Fibroblast of upper back skin (primary cell): ENCODE results near the gene ROR1.
"Not testable (repeated sequence)": the region's sequence is repeated elsewhere in the genome, so short reads cannot be mapped to it uniquely, and the experiment has no call there.

Experiments
- DNase-seq: peaks from one replicate; pipeline ENCODE4 v3.0.0-alpha.2; 2013

ROR1 gene

GRCh38 chr1:64072089-64072793 is 298.4 kb downstream of the ROR1 start:
- DNase-seq: no peak

- DNase-seq: no peak
Observed at GRCh38 chr1:64073705-64074104, 299.9 kb downstream of the ROR1 start.

- DNase-seq: no peak
Observed at GRCh38 chr1:64074767-64075166, 300.9 kb downstream of the ROR1 start.

DNA sequence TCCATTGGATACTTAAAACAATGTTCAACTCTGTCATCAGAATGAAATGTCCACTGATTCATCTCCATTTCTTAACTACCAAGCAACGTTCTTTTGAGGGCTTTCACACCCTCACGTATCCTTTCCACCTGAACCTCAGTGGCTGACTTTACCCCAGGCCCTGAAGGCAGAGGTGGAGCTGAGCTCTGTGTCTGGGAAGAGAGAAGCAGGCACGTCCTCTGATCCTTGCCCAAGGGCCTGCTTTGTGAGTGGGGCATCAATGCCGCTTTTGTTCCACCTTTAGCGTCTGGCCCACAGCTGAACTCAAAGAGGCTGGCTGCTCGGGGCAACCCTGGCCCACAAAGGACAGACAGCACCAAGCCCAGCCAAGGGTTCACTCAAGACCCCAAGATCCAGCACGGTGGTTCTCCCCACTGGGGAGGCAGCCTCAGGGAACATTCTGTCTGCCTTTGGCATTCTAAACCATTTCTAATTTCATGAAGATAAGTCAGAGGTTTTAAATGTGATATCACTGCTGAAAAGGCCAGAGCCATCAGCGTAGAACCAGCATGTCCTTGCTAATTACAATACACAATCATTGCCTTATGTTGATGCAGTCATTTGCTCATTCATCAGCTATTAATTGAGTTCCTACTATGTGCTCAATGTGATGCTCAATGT is 303.6 kb downstream of the ROR1 start:
- no peak for DNase-seq

DNA sequence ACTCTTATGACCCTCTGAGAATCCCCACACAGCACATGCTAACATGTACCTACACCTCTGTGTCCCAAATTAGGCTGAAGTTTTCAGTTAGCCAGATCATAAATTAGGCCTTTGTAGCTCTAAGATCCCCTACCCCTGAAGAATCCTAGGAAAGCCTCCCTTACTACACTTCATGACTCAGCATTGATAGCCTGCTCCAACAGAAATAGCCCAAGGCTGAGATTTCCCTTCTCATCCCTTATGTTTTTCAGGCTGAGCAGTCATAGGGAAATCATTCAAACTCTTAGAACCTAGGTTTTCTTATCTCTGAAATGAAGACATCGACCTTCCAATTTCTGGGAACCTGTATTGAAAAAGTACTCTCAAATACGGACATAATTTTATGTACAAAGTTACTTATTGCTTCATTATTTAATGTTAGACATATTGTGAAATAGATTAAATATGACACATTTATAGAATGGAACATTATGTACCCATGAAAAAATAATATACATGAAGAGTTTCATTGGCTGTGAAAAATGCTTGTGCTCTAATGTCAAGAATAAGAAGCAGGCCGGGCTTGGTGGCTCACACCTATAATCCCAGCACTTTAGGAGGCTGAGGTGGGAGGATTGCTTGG is 307.2 kb downstream of the ROR1 start:
- peak; percentile 21 for DNase-seq

GRCh38 chr1:64082459-64082858 is 308.6 kb downstream of the ROR1 start:
- peak; percentile 40 for DNase-seq

DNA sequence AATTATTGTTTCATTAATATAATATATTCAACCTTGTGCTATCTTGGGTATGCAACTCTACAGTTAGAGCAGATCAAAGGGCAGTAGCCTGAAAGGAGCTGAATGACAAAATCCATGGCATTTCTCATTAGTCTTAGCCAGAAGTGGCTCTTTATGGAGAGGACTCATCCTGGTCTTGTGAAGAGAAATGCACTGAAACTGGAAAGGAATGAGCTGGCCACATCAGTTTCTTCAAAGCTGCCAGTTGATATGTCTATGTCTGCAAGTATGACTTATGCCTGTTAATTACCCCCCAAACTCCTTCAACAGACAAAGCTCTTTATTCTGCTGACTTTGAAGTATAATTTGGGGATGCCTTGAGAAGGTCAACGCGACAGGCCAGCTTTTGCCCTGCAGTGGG is 310.6 kb downstream of the ROR1 start:
- no peak for DNase-seq

- peak; percentile 66 for DNase-seq
Observed at GRCh38 chr1:64087768-64088167, 314.0 kb downstream of the ROR1 start.

GRCh38 chr1:64090436-64090835 is 316.6 kb downstream of the ROR1 start:
- no peak for DNase-seq

GRCh38 chr1:64092851-64093371 is 319.1 kb downstream of the ROR1 start:
- no peak for DNase-seq

GRCh38 chr1:64093941-64094340 is 320.1 kb downstream of the ROR1 start:
- peak; percentile 42 for DNase-seq

DNA sequence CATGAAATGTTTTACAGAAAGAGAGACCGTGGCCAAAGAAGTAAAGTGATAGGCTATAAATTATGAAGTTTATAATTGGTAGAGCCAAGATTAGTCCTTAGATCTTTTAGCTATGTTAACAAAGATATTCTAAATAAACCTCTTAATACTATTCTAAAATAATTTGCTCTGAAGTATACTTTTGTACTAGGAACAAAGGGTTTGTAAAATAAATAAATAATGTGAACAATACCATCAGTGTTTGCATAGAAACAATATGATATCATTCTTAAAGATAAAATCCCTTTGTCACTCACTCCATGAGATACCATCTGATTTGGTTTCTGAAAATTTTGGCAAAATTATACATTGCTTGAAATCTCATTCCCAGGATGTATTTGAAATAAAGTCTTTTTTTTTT is 322.0 kb downstream of the ROR1 start:
- DNase-seq: no peak

DNA sequence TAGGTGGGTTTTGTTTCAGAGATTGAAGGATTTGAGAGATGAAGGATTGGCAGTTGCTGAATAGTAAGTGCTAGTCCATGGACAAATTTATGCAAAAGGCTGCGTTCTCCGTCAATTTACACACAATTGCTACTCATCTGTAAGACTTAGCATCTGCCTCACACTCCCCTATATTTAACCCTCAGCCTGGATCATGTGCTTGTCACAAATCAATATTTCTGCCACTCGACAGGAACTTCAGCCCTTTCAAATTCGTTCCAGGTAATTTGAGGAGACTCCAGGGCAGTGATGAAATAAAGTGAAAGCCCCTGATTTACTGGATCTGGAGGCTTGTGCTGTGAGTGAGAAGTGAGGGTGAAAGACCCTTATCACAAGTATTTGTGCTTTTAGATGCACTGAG is 324.0 kb downstream of the ROR1 start:
- DNase-seq: no peak

- DNase-seq: no peak
Observed at GRCh38 chr1:64098436-64098835, 324.6 kb downstream of the ROR1 start.

- DNase-seq: no peak
Observed at GRCh38 chr1:64098846-64099582, 325.2 kb downstream of the ROR1 start.

- no peak for DNase-seq
Observed at GRCh38 chr1:64100791-64101190, 327.0 kb downstream of the ROR1 start.

GRCh38 chr1:64104585-64104984 is 330.8 kb downstream of the ROR1 start:
- not testable (repeated sequence) for DNase-seq

DNA sequence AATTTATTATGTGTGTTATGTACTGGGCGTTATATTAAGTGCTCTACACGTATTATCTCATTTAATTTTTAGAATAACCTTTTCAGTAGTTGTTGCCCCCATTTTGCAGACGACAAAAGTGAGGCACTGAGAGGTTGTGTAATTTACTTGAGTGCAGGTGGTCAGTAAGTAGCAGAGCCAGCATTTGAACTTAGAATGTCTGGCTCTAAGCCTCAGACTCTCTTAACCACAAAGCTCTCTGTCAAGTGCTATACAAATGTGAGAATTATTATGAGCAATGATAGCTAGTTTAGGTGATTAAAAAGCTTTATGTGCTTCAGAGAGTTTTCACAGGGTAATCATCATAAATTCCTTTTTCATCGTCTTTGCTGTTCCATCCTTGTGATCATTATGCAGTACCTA is 333.3 kb downstream of the ROR1 start:
- DNase-seq: no peak

GRCh38 chr1:64107632-64108031 is 333.8 kb downstream of the ROR1 start:
- DNase-seq: no peak

DNA sequence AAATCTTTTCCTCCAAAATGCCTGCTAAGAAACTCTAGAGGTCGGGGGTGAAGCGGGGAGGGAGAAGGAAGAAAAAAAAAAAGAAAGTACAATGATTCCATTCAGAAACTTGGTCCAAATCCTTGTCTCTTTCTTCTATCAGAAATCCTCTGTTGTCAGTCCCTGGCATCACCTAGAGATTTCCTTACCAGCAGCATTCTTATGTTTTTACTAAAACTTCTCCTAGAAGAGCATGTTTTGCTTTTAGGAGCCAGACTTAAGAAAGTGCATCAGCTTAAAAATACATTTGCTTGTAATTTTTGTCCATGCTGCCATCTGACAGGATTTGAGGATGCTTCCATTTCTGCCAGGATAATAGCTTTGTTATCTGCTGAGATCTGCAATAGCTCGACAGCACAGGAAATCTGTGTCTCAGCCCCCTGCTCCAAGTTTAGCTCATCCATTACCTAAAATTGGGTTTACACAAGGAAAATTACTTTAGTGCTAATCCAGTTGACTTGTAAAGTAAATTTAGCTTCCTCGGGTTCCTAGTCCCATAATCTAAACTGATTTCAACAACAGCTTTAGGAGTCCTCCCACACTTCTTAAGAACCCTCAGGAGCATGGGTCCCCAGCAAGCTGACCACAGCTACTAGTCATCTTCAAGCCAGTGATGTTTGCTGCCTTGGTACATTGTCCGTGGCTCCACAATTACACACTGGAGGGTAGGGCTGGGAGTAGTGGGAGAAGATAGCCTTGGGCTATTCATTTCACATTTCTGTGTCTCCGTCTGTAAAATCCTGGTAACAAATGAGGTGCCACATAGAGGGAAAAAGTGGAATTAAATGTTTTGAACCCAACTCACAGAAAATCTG is 337.3 kb downstream of the ROR1 start:
- DNase-seq: no peak

- DNase-seq: no peak
Observed at GRCh38 chr1:64111787-64112186, 338.0 kb downstream of the ROR1 start.

- peak; percentile 73 for DNase-seq
Observed at GRCh38 chr1:64112281-64112680, 338.5 kb downstream of the ROR1 start.
